H1 (cell line): ENCODE data around the gene ANAPC5. TPM values are rescaled to one million over a fixed set of nuclear protein-coding genes. Genes with fewer than 3 reads are reported as not detected.

Experiments used
- ASH2L ChIP-seq: fragments of 200-600, 300-600 bp; sonication (generic); IDR thresholded peaks from one replicate; pipeline ENCODE4 v1.7.1; 2017; ENCODE audit warnings: low read length
- BCL11A ChIP-seq, 2 experiments: IDR thresholded peaks; one replicate each; pipeline ENCODE4 v1.6.1; 2011; ENCODE audit warnings: low read depth in 2 of 2, low read length in 2 of 2, mild to moderate bottlenecking in 2 of 2
- BRCA1 ChIP-seq: IDR thresholded peaks from 2 replicates; pipeline ENCODE4 v1.6.1; 2012; ENCODE audit warnings: low read depth, low read length, improper control_type of control experiment
- CEBPB ChIP-seq: IDR thresholded peaks from 2 replicates; pipeline ENCODE4 v1.6.1; 2012; ENCODE audit warnings: low read depth, low read length
- CREB1 ChIP-seq: IDR thresholded peaks from 2 replicates; pipeline ENCODE4 v1.6.1; 2012; ENCODE audit warnings: inconsistent platforms
- CTBP2 ChIP-seq: IDR thresholded peaks from 2 replicates; pipeline ENCODE4 v1.7.0; 2011; ENCODE audit warnings: borderline replicate concordance, mild to moderate bottlenecking, moderate library complexity, mixed read lengths, low read length; ENCODE audit not compliant: insufficient read depth, insufficient read length
- EP300 ChIP-seq, 2 experiments: IDR thresholded peaks; 1 replicate in 1 of 2; 2 replicates in 1 of 2; pipeline ENCODE4 v1.6.1; 2011 to 2012; ENCODE audit warnings: low read depth in 2 of 2, low read length in 2 of 2, mild to moderate bottlenecking in 2 of 2, borderline replicate concordance in 1 of 2, inconsistent platforms in 1 of 2, moderate library complexity in 1 of 2
- FOSL1 ChIP-seq: IDR thresholded peaks from 2 replicates; pipeline ENCODE4 v1.6.1; 2011; ENCODE audit warnings: mild to moderate bottlenecking, low read depth, low read length, moderate library complexity; ENCODE audit not compliant: insufficient read depth
- HDAC2 ChIP-seq, 2 experiments: fragments of 300-600 bp in 1 of 2; sonication (generic) in 1 of 2; IDR thresholded peaks; 2 replicates each; pipeline ENCODE4 v1.6.1; 2011 to 2012; ENCODE audit warnings: low read depth in 2 of 2, low read length in 2 of 2, mild to moderate bottlenecking in 2 of 2, moderate library complexity in 2 of 2, borderline replicate concordance in 1 of 2, inconsistent platforms in 1 of 2
- HDAC6 ChIP-seq: IDR thresholded peaks from one replicate; pipeline ENCODE4 v1.7.1; 2012; ENCODE audit warnings: low read depth, mild to moderate bottlenecking, inconsistent platforms, low read length, moderate library complexity
- JUN ChIP-seq: IDR thresholded peaks from 2 replicates; pipeline ENCODE4 v1.6.1; 2011; ENCODE audit warnings: low read depth, mild to moderate bottlenecking, improper control_type of control experiment, low read length
- KDM4A ChIP-seq: IDR thresholded peaks from one replicate; pipeline ENCODE4 v1.7.1; 2012; ENCODE audit warnings: low read depth, mild to moderate bottlenecking, moderate library complexity, low read length, inconsistent platforms; ENCODE audit not compliant: severe bottlenecking
- NANOG ChIP-seq: IDR thresholded peaks from 2 replicates; pipeline ENCODE4 v1.6.1; 2011; ENCODE audit warnings: low read length, low read depth, mild to moderate bottlenecking, inconsistent platforms; ENCODE audit not compliant: insufficient read depth, poor library complexity, severe bottlenecking
- NRF1 ChIP-seq: IDR thresholded peaks from 2 replicates; pipeline ENCODE4 v1.6.1; 2011; ENCODE audit warnings: mild to moderate bottlenecking, low read depth, low read length, improper control_type of control experiment
- RAD21 ChIP-seq, 2 experiments: IDR thresholded peaks in 1 of 2; conservative IDR thresholded peaks in 1 of 2; 2 replicates each; pipeline ENCODE4 v1.6.1; 2011; ENCODE audit warnings: low read depth in 2 of 2, low read length in 2 of 2, improper control_type of control experiment in 1 of 2, inconsistent platforms in 1 of 2, mild to moderate bottlenecking in 1 of 2, moderate library complexity in 1 of 2
- RFX5 ChIP-seq: IDR thresholded peaks from 2 replicates; pipeline ENCODE4 v1.6.1; 2011; ENCODE audit warnings: low read depth, low read length, improper control_type of control experiment, borderline replicate concordance
- RNF2 ChIP-seq: fragments of 200-900, 300-1000 bp; sonication (generic); IDR thresholded peaks from 2 replicates; pipeline ENCODE4 v1.7.1; 2016; ENCODE audit warnings: borderline replicate concordance, low read depth, mild to moderate bottlenecking, antibody characterized with exemption, low read length; ENCODE audit not compliant: poor library complexity, severe bottlenecking; ENCODE audit errors: missing control alignments
- SAP30 ChIP-seq: fragments of 300-600 bp; sonication (generic); IDR thresholded peaks from 2 replicates; pipeline ENCODE4 v1.7.1; 2012; ENCODE audit warnings: low read length, moderate library complexity, mild to moderate bottlenecking, inconsistent platforms; ENCODE audit not compliant: insufficient read depth, insufficient replicate concordance
- SIN3A ChIP-seq, 2 experiments: IDR thresholded peaks in 1 of 2; conservative IDR thresholded peaks in 1 of 2; 2 replicates each; pipeline ENCODE4 v1.6.1; 2011 to 2012; ENCODE audit warnings: low read length in 2 of 2, improper control_type of control experiment in 1 of 2, low read depth in 1 of 2, mild to moderate bottlenecking in 1 of 2
- SP2 ChIP-seq: IDR thresholded peaks from 2 replicates; pipeline ENCODE4 v1.6.1; 2012; ENCODE audit warnings: mild to moderate bottlenecking, low read length, inconsistent platforms
- TCF12 ChIP-seq: IDR thresholded peaks from 2 replicates; pipeline ENCODE4 v1.6.1; 2011; ENCODE audit warnings: low read depth, mild to moderate bottlenecking, low read length
- YY1 ChIP-seq: IDR thresholded peaks from 2 replicates; pipeline ENCODE4 v1.6.1; 2011; ENCODE audit warnings: low read depth, mild to moderate bottlenecking, low read length
- polyA plus RNA-seq, 7 experiments: library from polyadenylated mRNA; depleted of rRNA in 3 of 7; stranded (reverse) in 5 of 7; unstranded in 2 of 7; fragments of >200 nt in 5 of 7; fragments of 200-250 nt in 2 of 7; gene quantifications; 1 replicate in 5 of 7; 2 replicates in 1 of 7; 4 replicates in 1 of 7; pipeline versions ENCODE4 v1.2.1 to v1.2.3, GENCODE V29; 2011 to 2013; ENCODE audit warnings: missing spikeins in 2 of 7, mixed read lengths in 2 of 7
- total RNA-seq: library from RNA; stranded (reverse); fragmentation: NEBNext Ultra II Directional; extraction: Animal tissue kit (Norgen Biotek cat#: 25700); gene quantifications from 2 replicates; pipeline ENCODE4 v1.2.1, GENCODE V29; 2021

The ANAPC5 gene
- total and polyA plus RNA-seq, 2 of the 8 experiments (the other 6 are each of a cell fraction or from before 2014, with no cell fraction given): 103 to 127 TPM

DNA sequence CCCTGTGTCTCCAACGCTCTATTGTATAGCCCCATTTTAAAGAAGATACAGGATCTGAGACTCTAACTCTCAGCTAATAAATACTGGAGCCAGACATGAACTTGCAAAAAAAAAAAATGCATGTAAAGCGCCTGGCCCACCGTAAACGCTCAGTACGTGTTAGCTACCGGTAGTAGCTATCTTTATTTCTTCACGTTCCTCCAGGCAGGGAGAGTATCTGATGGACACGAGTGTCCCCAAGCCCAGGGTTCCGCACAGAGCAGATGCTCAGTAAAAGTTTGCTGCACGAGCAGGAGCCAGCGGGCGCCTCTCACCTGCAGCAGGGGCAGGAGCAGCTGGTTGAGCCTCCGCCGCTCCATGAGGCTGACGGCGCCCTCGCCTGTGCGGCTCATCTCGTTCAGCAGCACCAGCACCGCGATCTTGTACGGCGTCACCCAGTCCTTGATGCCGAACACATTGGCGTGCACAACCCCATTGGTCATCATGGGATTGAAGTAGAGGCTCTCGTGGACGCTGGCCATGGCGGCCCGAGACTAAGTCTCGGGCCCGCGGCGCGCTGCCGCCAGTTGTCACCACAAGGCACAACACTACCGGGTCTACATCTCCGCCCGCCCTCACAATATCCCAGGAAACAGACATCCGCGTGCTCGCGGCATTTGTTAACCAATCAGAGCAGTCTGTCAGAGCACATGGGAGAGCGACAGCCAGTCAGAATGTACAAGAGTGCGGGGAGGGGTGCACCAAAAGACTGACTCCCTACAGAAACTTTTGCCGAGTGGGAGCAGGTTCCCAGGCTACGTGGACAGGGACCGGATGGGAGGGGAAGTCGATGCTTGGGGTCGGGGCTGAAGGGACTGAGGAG, at the start of gene ANAPC5 (continued):
- TF ChIP-seq CREB1: peak; percentile 86
- no peak for TF ChIP-seq RFX5
- no peak for TF ChIP-seq JUN
- no peak for TF ChIP-seq NRF1
- TF ChIP-seq CTBP2: no peak
- TF ChIP-seq HDAC6: no peak
- no peak for TF ChIP-seq BCL11A (IDR thresholded peaks at IDR 0.05; ENCODE audit: low read depth in 2 of 2, low read length in 2 of 2)
- no peak for TF ChIP-seq SAP30
- no peak for TF ChIP-seq NANOG
- no peak for TF ChIP-seq SP2
- peak; percentile 91 for TF ChIP-seq ASH2L
- TF ChIP-seq SIN3A (conservative IDR thresholded peaks at IDR 0.05 in 1 of 2, IDR thresholded peaks at IDR 0.05 in 1 of 2; ENCODE audit: low read depth in 1 of 2, low read length in 2 of 2): peak in 1 of 2 experiments; percentile 89; a peak in 2 of 4 replicates
- TF ChIP-seq FOSL1: no peak
- peak; percentile 58 for TF ChIP-seq KDM4A
- no peak for TF ChIP-seq EP300 (IDR thresholded peaks at IDR 0.05; ENCODE audit: borderline replicate concordance in 1 of 2, low read depth in 2 of 2, low read length in 2 of 2)
- TF ChIP-seq CEBPB: no peak
- no peak for TF ChIP-seq RNF2
- no peak for TF ChIP-seq TCF12
- peak; percentile 80 to 92; a peak in 2 of 4 replicates for TF ChIP-seq HDAC2 (IDR thresholded peaks at IDR 0.05; ENCODE audit: borderline replicate concordance in 1 of 2, low read depth in 2 of 2, low read length in 2 of 2)
- TF ChIP-seq BRCA1: 0 out of 2 replicates have a peak, but pooled peaks have one; percentile 13
- TF ChIP-seq YY1: 0 out of 2 replicates have a peak, but pooled peaks have one; percentile 56
- no peak for TF ChIP-seq RAD21 (IDR thresholded peaks at IDR 0.05 in 1 of 2, conservative IDR thresholded peaks at IDR 0.05 in 1 of 2; ENCODE audit: low read depth in 2 of 2, low read length in 2 of 2)
